ENCODE data around the gene NOP9.

DNA sequence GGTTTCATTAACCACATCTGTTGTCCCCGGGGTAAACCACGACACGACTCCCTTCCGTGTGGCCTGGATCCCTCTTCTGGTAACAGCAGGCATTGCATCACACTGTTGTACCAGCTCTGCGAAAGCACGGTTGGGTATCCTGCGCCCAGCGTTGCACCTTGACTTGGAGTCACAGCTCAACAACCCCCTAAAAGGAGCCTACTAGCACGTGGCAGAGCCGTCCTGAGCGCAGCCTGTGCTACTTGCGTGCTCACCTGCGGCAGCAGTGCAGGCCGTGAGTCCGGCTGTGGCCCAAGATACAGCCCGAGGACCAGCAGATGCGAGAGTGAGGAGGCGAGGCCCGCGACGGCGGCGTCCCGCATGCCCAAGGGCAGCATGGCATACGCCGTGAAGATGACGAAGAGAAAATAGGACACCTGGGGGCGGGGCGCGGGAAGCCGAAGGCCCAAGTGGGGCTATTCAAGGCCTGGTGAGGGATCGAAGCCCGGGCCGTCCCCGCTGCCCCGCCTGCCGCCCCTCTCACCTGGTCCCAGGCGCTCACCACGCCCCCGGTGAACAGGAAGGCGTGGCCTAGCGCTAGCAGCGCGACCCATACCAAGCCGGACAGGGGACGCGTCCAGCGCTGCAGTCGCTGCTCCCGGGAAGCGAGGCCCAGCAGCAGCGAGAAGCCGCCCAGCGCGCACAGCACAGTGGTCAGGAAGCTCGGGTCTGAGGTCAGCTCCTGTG is 32.8 kb downstream of the NOP9 start:
- TF ChIP-seq, protein P1, sequence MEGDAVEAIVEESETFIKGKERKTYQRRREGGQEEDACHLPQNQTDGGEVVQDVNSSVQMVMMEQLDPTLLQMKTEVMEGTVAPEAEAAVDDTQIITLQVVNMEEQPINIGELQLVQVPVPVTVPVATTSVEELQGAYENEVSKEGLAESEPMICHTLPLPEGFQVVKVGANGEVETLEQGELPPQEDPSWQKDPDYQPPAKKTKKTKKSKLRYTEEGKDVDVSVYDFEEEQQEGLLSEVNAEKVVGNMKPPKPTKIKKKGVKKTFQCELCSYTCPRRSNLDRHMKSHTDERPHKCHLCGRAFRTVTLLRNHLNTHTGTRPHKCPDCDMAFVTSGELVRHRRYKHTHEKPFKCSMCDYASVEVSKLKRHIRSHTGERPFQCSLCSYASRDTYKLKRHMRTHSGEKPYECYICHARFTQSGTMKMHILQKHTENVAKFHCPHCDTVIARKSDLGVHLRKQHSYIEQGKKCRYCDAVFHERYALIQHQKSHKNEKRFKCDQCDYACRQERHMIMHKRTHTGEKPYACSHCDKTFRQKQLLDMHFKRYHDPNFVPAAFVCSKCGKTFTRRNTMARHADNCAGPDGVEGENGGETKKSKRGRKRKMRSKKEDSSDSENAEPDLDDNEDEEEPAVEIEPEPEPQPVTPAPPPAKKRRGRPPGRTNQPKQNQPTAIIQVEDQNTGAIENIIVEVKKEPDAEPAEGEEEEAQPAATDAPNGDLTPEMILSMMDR (IDR thresholded peaks at IDR 0.05) = peak; percentile 66 to 70 (median 68)
- no peak for TF ChIP-seq POLR2AphosphoS5 (IDR thresholded peaks at IDR 0.05)

All from sigmoid colon (tissue), 4 donors.